Cardiac muscle cell (in vitro differentiated cells and primary cell): ENCODE data around the gene PPP1R3F. TPM values are rescaled to one million over a fixed set of nuclear protein-coding genes. Genes with fewer than 3 reads are reported as not detected.
A peak's percentile ranks its signal among the peaks of the same experiment; 100 is the strongest.
"Not testable (repeated sequence)": the region's sequence is repeated elsewhere in the genome, so short reads cannot be mapped to it uniquely, and the experiment has no call there.

Experiments used
- DNase-seq, 2 donors: peaks; one replicate each; pipeline versions ENCODE4 v3.0.0 to v3.0.0-alpha.2; 2010 to 2017; ENCODE audit warnings: low read depth in 1 of 2, low spot score in 1 of 2
- H3K27ac ChIP-seq: fragments of 200-600 bp; sonication (generic); 2 replicates; pipeline ENCODE4 v1.5.1; 2016
- H3K27me3 ChIP-seq: fragments of 200-600 bp; sonication (generic); 2 replicates; pipeline ENCODE4 v1.6.0; 2016; ENCODE audit warnings: control low read depth
- H3K36me3 ChIP-seq: fragments of 200-600 bp; sonication (generic); 2 replicates; pipeline ENCODE4 v1.5.1; 2016; ENCODE audit warnings: control low read depth
- H3K4me1 ChIP-seq: fragments of 200-600 bp; sonication (generic); 2 replicates; pipeline ENCODE4 v1.8.1; 2017; ENCODE audit warnings: low read depth, mild to moderate bottlenecking, mixed run types
- H3K4me3 ChIP-seq: fragments of 200-600 bp; sonication (generic); 2 replicates; pipeline ENCODE4 v1.5.1; 2016; ENCODE audit warnings: mild to moderate bottlenecking
- H3K9me3 ChIP-seq: fragments of 200-600 bp; sonication (generic); 2 replicates; pipeline ENCODE4 v1.5.1; 2017; ENCODE audit warnings: low read depth, mild to moderate bottlenecking, control low read depth
- polyA plus RNA-seq: library from polyadenylated mRNA; unstranded; fragments of >200 nt; fragmentation: Nextera tagmentation; extraction: Ambion mirVana; gene quantifications from 2 replicates; pipeline ENCODE4 v1.2.1, GENCODE V29; 2016
- total RNA-seq: library from RNA; depleted of rRNA; stranded (reverse); fragments of >200 nt; gene quantifications from 2 replicates; pipeline ENCODE4 v1.2.3, GENCODE V29; 2016
- TF ChIP-seq, protein P1 (sequence below): IDR thresholded peaks from 2 replicates; pipeline ENCODE4 v1.5.1; 2012; ENCODE audit warnings: low read depth, mild to moderate bottlenecking, low read length

PPP1R3F gene
- total and polyA plus RNA-seq, 2 experiments from 2014 or later: 24.4 to 32.6 TPM

DNA sequence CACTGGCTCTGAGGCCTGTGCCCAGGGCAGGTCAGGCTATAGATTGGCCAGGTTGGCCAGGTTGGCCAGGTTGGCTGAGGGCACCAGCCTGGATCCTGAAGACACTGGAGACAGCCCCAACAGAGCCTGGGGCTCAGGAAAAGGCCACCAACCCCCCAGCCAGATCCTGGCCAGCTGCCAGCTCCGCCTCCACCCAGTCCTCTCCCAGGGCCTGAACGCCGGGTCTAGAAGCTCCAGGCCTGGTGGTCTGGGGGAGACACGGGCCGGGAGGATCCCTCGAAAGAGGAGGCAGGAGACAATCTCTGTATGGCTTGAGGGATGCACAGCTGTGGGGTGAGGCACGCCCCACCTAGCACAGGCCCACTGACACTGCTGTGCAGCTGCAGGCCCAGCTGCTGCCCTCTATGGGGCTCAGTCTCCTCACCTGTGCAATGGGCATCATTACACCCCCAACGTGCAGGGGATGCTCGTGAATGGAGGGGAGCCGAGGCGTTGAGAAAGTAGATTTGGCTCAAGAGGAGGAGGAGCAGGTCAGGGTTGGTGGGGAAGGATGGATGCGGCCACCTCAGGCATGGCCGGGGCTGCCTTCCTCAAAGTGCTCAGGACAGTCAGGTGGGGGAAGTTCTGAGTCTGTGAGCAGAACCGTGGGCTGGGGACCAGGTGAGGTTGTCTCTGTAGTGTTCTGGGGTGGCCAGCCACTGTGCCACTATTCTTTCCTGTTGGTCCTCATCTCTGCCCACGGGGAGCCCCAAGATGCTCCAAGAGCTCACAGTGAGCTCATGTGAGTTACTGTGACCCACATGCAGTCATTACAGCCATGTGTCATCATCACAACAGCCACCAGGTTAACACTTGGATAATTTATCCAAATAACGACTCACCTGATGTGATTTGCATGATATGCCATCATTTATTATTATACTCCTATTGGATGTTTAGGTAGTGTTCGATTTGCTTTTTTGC is 23.1 kb downstream of the PPP1R3F start:
- Histone ChIP-seq H3K9me3 (no peaks in the 10 kb centered on the region), H3K4me3 (no peak overlapping the region), H3K27me3 (no peaks in the 10 kb centered on the region), H3K27ac (no peak overlapping the region), H3K36me3 (no peaks in the 10 kb centered on the region), H3K4me1 (no peaks in the 10 kb centered on the region)
- no peak for DNase-seq
- TF ChIP-seq, protein P1, sequence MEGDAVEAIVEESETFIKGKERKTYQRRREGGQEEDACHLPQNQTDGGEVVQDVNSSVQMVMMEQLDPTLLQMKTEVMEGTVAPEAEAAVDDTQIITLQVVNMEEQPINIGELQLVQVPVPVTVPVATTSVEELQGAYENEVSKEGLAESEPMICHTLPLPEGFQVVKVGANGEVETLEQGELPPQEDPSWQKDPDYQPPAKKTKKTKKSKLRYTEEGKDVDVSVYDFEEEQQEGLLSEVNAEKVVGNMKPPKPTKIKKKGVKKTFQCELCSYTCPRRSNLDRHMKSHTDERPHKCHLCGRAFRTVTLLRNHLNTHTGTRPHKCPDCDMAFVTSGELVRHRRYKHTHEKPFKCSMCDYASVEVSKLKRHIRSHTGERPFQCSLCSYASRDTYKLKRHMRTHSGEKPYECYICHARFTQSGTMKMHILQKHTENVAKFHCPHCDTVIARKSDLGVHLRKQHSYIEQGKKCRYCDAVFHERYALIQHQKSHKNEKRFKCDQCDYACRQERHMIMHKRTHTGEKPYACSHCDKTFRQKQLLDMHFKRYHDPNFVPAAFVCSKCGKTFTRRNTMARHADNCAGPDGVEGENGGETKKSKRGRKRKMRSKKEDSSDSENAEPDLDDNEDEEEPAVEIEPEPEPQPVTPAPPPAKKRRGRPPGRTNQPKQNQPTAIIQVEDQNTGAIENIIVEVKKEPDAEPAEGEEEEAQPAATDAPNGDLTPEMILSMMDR: no peak

DNA sequence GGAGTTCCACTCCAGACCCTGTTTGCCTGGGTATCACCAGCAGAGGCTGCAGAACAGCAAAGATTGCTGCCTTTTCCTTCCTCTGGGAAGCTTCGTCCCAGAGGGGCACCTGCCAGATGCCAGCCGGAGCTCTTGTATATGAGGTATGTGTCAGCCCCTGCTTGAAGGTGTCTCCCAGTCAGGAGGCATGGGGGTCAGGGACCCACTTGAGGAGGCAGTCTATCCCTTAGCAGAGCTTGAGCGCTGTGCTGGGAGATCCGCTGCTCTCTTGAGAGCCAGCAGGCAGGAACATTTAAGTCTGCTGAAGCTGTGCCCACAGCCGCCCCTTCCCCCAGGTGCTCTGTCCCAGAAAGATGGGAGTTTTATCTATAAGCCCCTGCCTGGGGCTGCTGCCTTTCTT is 29.7 kb downstream of the PPP1R3F start:
- not testable (repeated sequence) for H3K4me1 ChIP-seq, H3K4me3 ChIP-seq, H3K9me3 ChIP-seq, H3K36me3 ChIP-seq, H3K27ac ChIP-seq, DNase-seq, H3K27me3 ChIP-seq

GRCh38 chrX:49300703-49301102 is 31.1 kb downstream of the PPP1R3F start:
- no peak overlapping the region for H3K27ac ChIP-seq
- H3K4me3 ChIP-seq: no peak overlapping the region
- no peaks in the 10 kb centered on the region for H3K27me3 ChIP-seq
- TF ChIP-seq, protein P1: no peak
- no peaks in the 10 kb centered on the region for H3K36me3 ChIP-seq
- no peak for DNase-seq
- H3K4me1 ChIP-seq: no peaks in the 10 kb centered on the region
- no peaks in the 10 kb centered on the region for H3K9me3 ChIP-seq

GRCh38 chrX:49303346-49303745 is 33.8 kb downstream of the PPP1R3F start, which contains the start of gene GAGE10:
Gene GAGE10, plus strand, starts transcription at chrX:49303646. Its CDS starts 1,214 bp downstream, at chrX:49304860.
- DNase-seq: no peak
- TF ChIP-seq, protein P1: no peak
- no peaks in the 10 kb centered on the region for H3K27me3 ChIP-seq
- H3K4me3 ChIP-seq: no peak within 1 kb of the TSS
- H3K27ac ChIP-seq: no peak within 1 kb of the TSS
- H3K9me3 ChIP-seq: no peaks in the 10 kb centered on the region
- no peaks in the 10 kb centered on the region for H3K4me1 ChIP-seq
- no peaks in the 10 kb centered on the region for H3K36me3 ChIP-seq

DNA sequence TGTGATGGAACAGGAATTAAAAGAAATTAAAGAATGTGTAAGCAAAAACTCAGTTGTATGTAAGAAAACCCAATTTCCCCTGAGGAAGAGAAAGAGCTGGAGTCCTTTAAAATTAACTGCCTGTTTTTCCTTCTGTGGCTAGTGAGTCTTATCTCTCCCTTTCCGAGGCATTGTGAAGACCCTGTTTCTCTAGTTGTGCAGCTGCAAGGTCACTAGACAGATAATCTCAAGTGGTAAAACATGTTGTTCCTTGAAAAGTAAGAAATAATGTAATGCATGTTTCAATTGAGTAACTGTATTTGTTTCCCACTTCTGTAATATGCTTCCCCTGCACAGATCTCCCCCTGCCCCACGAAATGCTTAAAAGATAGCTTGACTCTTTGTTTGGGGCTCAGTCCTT is 38.2 kb downstream of the PPP1R3F start:
- not testable (repeated sequence) for H3K4me3 ChIP-seq, H3K36me3 ChIP-seq, H3K9me3 ChIP-seq, H3K27me3 ChIP-seq, H3K27ac ChIP-seq, H3K4me1 ChIP-seq, DNase-seq

GRCh38 chrX:49308604-49309269 is 39.1 kb downstream of the PPP1R3F start:
- H3K4me1 ChIP-seq: no peaks in the 10 kb centered on the region
- no peak overlapping the region for H3K27ac ChIP-seq
- H3K36me3 ChIP-seq: no peaks in the 10 kb centered on the region
- H3K9me3 ChIP-seq: no peaks in the 10 kb centered on the region
- TF ChIP-seq, protein P1: no peak
- H3K27me3 ChIP-seq: no peaks in the 10 kb centered on the region
- DNase-seq: peak in 1 of 2 donors; percentile 55
- no peak overlapping the region for H3K4me3 ChIP-seq
